Measurements from ENCODE around the gene ELF4. TPM values are rescaled to one million over a fixed set of nuclear protein-coding genes. Genes with fewer than 3 reads are reported as not detected.

Gene ELF4
- total and polyA plus RNA-seq, 2 of the 13 experiments (the other 11 are each of a cell fraction or from before 2014, with no cell fraction given), result 1.3 to 2.6 TPM

GRCh38 chrX:130097507-130098209 lies 12.6 kb downstream of the ELF4 start (continued):
- TF ChIP-seq MXD3 (CRISPR knock-in tag; IDR thresholded peaks at IDR 0.05) (no peak), YEATS4 (CRISPR knock-in tag; IDR thresholded peaks at IDR 0.05; ENCODE audit: borderline replicate concordance) (peak; percentile 28; the same call in 1 of the 2 replicates), ZNF572 (CRISPR knock-in tag; IDR thresholded peaks at IDR 0.05) (no peak), NCOA5 (CRISPR knock-in tag; IDR thresholded peaks at IDR 0.05) (no peak), ZNF530 (CRISPR knock-in tag; IDR thresholded peaks at IDR 0.05; ENCODE audit: low read depth) (no peak), SKIL (CRISPR knock-in tag; IDR thresholded peaks at IDR 0.05; ENCODE audit: borderline replicate concordance) (peak; percentile 79; the same call in 1 of the 2 replicates), HHEX (CRISPR knock-in tag; IDR thresholded peaks at IDR 0.05) (no peak), CENPBD1 (CRISPR knock-in tag; IDR thresholded peaks at IDR 0.05; ENCODE audit: borderline replicate concordance, low read depth) (no peak), ZBED4 (CRISPR knock-in tag; IDR thresholded peaks at IDR 0.05; ENCODE audit: borderline replicate concordance) (peak; percentile 91; the same call in 1 of the 2 replicates), TGIF2 (CRISPR knock-in tag; IDR thresholded peaks at IDR 0.05) (no peak), ZNF513 (CRISPR knock-in tag; conservative IDR thresholded peaks at IDR 0.05) (no peak), ZNF772 (CRISPR knock-in tag; IDR thresholded peaks at IDR 0.05) (0 out of 2 replicates have a peak, but pooled peaks have one; percentile 45), BCL6 (CRISPR knock-in tag; IDR thresholded peaks at IDR 0.05) (no peak; the same call in 1 of the 2 replicates), ZNF891 (CRISPR knock-in tag; IDR thresholded peaks at IDR 0.05) (no peak), E2F5 (CRISPR knock-in tag; conservative IDR thresholded peaks at IDR 0.05) (no peak), PBX3 (CRISPR knock-in tag; IDR thresholded peaks at IDR 0.05; ENCODE audit: borderline replicate concordance) (no peak), ARID2 (CRISPR knock-in tag; IDR thresholded peaks at IDR 0.05; ENCODE audit: borderline replicate concordance) (no peak), ZNF879 (CRISPR knock-in tag; IDR thresholded peaks at IDR 0.05) (no peak)

All from HepG2 (cell line).